HG03575 (cell line): ENCODE results near the gene BAHCC1.

Experiments
- ATAC-seq: cut with Tn5 transposase; IDR thresholded peaks from one replicate; pipeline ENCODE4 v1.9.1; 2021; ENCODE audit not compliant: unreplicated experiment, insufficient number of reproducible peaks, low FRiP score; ENCODE audit errors: extremely low read depth

BAHCC1 gene

GRCh38 chr17:81466564-81467472 lies 71.6 kb downstream of the BAHCC1 start:
- no peak for ATAC-seq

GRCh38 chr17:81468111-81468769 lies 73.0 kb downstream of the BAHCC1 start:
- ATAC-seq: no peak

- no peak for ATAC-seq
Measured at GRCh38 chr17:81468770-81469121, 73.5 kb downstream of the BAHCC1 start.

- ATAC-seq: no peak
Measured at GRCh38 chr17:81469266-81469665, 74.0 kb downstream of the BAHCC1 start.

- ATAC-seq: no peak
Measured at GRCh38 chr17:81470270-81470943, 75.2 kb downstream of the BAHCC1 start.

- no peak for ATAC-seq
Measured at GRCh38 chr17:81470944-81471817, 75.9 kb downstream of the BAHCC1 start.

GRCh38 chr17:81471818-81472456 lies 76.7 kb downstream of the BAHCC1 start:
- no peak for ATAC-seq

- ATAC-seq: no peak
Measured at GRCh38 chr17:81473019-81473418, 77.8 kb downstream of the BAHCC1 start.

- ATAC-seq: no peak
Measured at GRCh38 chr17:81474958-81475357, 79.7 kb downstream of the BAHCC1 start.

- ATAC-seq: no peak
Measured at GRCh38 chr17:81476097-81476496, 80.8 kb downstream of the BAHCC1 start.

GRCh38 chr17:81476635-81477034 lies 81.4 kb downstream of the BAHCC1 start:
- no peak for ATAC-seq

- ATAC-seq: no peak
Measured at GRCh38 chr17:81477173-81477572, 81.9 kb downstream of the BAHCC1 start.

GRCh38 chr17:81478119-81478518 lies 82.9 kb downstream of the BAHCC1 start:
- ATAC-seq: no peak

GRCh38 chr17:81479175-81480071 lies 84.2 kb downstream of the BAHCC1 start:
- ATAC-seq: no peak

GRCh38 chr17:81480140-81481072 lies 85.1 kb downstream of the BAHCC1 start:
- ATAC-seq: no peak

GRCh38 chr17:81481073-81481799 lies 86.0 kb downstream of the BAHCC1 start:
- ATAC-seq: no peak
